Fibroblast of the aortic adventitia (primary cell): Measurements from ENCODE around the gene RIPK4. TPM values are rescaled to one million over a fixed set of nuclear protein-coding genes. Genes with fewer than 3 reads are reported as not detected.

Source experiments
- DNase-seq: peaks from one replicate; pipeline ENCODE4 v3.0.0-alpha.2; 2010; ENCODE audit warnings: low read depth
- H3K4me3 ChIP-seq: 2 replicates; pipeline ENCODE4 v1.5.1; 2011; ENCODE audit warnings: low read depth, mild to moderate bottlenecking, control low read depth, low read length, moderate library complexity
- CTCF ChIP-seq: IDR thresholded peaks from 2 replicates; pipeline ENCODE4 v1.5.1; 2011; ENCODE audit warnings: mild to moderate bottlenecking, low read length, control low read depth, inconsistent platforms; ENCODE audit not compliant: insufficient read depth
- small RNA-seq: library from RNA; depleted of rRNA; stranded (forward); fragments of <200 nt; gene quantifications from one replicate; pipeline ENCODE3, GENCODE V24; 2012
- total RNA-seq: library from RNA; depleted of rRNA; stranded (reverse); fragments of >200 nt; gene quantifications from 2 replicates; pipeline ENCODE4 v1.2.3, GENCODE V29; 2012; ENCODE audit warnings: low replicate concordance

RIPK4 gene
- total RNA-seq, 1 donor = 0.45 TPM

GRCh38 chr21:41692185-41692565 lies 74.7 kb downstream of the RIPK4 start:
- no peak for DNase-seq
- no peak for TF ChIP-seq CTCF
- H3K4me3 ChIP-seq = no peak overlapping the region

- TF ChIP-seq CTCF = no peak
- H3K4me3 ChIP-seq = no peak overlapping the region
- no peak for DNase-seq
These were observed 75.4 kb downstream of the RIPK4 start for GRCh38 chr21:41691205-41692184.

Small RNAs within 50 kb of the gene (small RNA-seq; reads per million reads assigned to genes)
- gene MIR6814 = not detected

Other genes starting within 250 kb of the RIPK4 start
- gene PRDM15, start 112.3 kb upstream of the RIPK4 start, total RNA-seq = 1.8 and 4.7 TPM in 2 replicates
- gene C2CD2, start 187.0 kb upstream of the RIPK4 start, total RNA-seq = 14.7 and 20.2 TPM in 2 replicates
- gene ZBTB21, start 243.3 kb upstream of the RIPK4 start, total RNA-seq = 4.4 and 15.4 TPM in 2 replicates